Activated T-cell treated with anti-CD3 and anti-CD28 coated beads, Interleukin-2, amount 50 U/mL, for 1 hour (primary cell): ENCODE results near the gene CREG1.
A peak's percentile ranks its signal among the peaks of the same experiment; 100 is the strongest.
"Not testable (repeated sequence)": the region's sequence is repeated elsewhere in the genome, so short reads cannot be mapped to it uniquely, and the experiment has no call there.

Source experiments
- DNase-seq: peaks from one replicate; pipeline ENCODE4 v3.0.0-alpha.2; 2020

CREG1 gene

DNA sequence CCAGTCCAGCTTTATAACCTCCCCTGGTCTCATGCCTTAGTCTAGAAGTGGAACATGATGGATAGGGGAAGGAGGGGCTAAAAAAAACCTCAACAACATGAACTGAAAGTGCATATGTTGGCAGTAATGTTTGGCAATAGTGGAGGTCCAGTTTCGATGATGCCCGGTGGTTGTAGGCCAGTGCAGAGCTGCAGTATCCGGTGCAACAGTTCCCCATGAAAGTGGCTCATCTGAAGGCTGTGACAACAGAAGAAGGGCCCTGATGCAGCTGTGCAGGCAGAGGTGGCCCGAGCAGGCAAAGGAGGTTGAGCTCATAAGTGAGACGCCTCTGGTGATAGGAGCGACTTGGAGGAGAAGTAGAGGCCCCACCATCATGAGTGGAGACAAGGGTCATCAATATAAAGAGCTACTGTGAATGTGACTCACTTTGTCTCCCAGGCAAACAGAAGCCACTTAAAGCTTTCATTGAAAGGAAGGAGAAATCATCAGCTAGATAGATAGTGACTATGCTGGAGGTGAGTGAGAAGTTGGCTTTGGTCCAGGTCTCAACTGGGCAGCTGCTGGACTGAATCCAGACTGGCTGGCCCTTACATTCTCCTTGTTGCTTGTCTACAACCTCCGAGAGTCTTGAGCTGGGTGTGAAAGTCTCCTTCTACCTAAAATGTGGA, 10.2 kb upstream of the CREG1 start:
- DNase-seq = no peak

DNA sequence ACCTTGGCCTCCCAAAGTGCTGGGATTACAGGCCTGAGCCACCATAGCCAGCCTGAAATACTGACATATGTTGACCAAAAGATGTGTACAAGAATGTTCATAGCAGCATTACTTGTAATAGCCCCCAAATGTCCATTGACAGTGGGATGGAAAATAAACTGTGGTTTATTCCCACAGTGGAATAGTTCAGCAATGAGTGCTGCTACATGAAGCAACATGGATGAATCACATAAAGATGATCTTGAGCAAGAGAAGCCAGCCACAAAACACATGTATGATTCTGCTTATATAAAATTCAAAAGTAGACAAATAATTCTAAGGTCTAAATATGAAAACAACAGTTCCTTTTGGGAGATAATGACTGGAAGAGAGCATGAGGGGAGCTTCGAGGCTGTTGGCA, 9.1 kb upstream of the CREG1 start:
- no peak for DNase-seq

DNA sequence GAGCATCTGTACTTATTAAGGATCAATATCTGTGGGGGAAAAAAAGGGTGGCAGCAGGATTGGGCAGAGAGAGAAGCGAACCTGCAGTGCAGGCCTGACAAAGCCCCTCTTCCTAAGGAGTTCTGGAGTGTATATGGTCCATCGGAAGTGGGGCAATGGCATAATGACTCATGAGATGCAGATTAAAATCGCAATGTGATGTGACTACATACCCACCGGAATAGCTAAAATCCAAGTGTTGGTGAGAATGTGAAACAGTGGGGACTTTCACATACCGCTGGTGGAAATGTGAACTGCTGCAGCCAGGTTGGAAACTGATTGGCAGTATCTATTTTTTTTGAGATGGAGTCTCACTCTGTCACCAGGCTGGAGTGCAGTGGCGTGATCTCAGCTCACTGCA, 8.2 kb upstream of the CREG1 start:
- DNase-seq = no peak

DNA sequence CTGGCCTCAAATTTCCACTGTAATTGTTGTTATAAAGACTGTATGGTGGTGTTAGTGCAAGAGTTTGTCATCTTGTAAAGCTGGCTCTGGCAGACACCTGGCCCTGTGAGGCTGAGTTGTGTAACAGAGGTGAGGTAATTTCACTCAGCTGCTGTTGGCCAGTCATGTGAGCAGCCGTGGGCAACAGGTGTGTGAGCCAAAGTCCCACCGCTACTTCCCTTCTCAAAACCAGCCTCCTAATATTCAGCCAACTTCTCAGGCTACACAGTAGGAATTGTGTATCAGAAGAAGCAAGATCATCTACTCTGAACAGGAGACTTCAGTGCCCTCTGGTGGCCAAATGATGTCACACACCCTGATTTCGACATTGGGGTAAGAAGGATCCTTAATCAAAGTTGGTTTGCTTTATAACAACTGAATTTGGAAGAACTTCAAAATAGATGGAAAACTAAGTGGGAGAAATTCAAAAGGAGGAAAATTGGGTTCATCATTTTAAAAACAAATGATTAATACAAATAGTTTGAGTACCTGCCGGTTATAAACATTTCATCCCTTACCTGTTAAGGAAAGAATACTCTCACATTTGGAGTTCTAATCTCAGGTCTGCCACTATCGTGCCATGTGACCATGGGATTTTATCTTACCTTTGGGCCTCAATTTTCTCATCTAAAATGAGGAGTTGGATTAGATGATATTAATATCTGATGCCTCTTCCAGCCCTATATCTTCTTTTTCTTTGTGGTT, 2.6 kb upstream of the CREG1 start:
- peak; percentile 76 for DNase-seq

DNA sequence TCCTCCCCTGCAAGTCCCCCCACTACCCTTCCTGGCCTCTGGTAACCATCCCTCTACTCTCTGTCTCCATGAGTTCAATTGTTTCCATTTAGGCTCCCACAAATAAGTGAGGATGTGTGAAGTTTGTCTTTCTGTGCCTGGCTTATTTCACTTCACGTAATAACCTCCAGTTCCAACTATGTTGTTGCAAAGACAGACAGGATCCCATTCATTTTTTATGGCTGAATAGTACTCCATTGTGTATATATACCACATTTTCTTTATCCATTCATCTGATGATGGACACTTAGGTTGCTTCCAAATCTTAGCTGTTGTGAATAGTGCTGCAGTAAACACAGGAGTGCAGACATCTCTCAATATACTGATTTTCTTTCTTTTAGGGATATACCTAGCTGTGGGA, 1.5 kb upstream of the CREG1 start:
- DNase-seq = not testable (repeated sequence)

DNA sequence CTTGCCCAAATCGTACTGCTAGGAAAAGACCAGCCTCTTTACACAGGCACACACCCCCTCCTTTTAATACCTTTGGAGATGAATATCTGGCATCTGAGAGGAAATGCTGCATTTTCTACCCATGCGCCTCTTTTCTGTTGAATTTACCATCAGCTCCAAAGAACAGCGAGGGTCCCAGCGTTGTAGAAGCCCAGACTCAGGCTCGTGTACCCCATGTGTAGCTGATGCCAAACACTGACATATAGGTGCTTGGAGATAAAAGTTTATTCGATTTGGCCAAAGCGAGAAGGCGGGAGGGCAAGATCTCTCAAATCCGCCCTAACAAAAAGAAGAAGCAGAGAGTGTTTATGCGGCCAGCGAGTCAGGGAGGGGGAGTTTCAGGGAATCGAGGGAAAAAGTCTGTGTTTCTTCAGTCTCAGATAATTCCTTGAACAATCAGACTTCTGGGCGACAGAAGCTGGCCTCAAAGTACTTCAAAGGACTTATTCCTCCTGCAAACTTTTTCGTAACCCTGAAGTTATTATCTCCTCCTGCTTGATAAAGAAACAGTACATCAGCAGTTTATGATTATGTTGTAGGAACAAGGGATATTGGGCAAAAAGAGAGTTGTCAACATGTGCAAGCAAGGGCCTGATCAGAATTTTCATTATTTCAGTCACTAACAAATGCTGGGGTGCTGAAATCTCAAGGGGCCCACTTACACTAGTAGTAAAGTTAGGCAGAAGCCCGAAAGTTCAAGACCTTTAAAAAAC, 642 bp upstream of the CREG1 start:
- DNase-seq = peak; percentile 27

DNA sequence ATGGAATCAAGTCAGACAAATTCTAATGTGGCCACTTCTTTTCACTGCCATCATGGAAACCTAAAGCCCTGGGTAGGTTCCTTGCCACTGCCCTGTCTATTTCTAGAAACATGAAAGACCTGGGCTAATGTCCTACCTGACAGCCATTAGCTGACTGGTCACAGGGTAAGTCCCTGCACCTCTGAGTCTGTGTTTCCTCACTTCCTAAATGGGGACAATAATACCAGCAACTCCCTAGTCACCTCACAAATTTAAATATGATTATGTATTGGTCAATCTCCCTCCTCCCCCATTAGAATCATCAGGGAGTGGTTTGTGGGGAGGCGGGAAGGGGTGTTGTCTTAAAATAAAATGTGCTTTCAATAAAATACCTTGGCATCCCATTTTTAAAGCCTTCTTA, 2.2 kb downstream of the CREG1 start:
- no peak for DNase-seq

DNA sequence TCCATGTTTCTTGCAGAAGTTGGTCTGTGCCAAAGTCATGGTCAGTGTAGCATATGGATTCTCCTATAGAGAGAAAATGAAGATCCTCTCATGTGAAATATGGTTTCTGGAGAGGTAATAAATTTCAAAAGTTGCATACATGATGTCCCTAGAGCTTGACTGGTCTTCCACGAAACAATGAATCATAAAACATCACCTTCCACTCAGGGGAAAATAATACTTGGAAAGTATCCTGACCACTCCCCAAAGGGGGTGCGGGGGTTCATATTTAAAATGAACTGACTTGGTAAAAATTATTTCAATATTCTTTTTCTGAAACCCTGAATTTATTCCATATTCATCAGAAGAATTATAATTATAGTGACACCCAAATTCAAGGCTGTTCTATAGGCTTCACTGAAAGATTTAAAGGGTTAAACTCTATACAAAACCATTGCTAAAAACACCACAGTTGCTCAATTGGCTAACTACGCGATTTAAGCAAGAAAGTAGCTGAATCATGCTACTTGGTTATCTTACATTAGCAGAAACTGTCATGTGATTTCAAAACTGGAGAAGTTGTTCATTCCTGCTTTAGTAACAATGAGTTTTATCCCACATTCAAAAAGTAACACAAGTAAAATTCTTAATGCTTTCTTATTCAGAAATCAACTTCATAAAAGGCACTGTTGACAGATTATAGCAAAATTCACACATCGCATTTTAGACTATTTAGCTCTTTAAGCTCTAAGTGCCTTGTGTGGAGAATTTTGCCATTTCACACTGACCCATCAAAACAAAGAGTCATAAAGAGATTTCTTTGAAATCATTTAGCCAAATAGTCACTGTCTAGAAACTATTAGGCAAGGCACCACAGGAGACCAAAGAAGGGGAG, 5.3 kb downstream of the CREG1 start:
- no peak for DNase-seq

DNA sequence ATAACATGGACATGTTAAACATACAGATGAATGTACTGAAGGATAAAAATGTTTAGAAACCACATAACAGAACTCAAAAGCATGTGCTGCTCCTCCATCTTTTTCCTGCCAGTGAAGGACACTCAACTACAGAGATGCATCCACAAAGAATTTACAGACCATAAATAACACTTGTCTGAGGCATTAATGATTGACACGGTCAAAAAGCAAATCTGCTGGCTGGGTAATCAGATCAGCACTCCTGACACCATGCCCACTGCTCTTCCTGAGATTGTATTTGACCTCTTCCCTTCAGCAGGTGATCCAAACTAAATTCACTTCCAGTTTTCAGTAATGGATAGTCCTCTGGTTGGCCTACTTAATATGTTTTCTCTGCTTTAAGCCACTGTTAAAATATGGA, 6.6 kb downstream of the CREG1 start:
- DNase-seq = no peak

DNA sequence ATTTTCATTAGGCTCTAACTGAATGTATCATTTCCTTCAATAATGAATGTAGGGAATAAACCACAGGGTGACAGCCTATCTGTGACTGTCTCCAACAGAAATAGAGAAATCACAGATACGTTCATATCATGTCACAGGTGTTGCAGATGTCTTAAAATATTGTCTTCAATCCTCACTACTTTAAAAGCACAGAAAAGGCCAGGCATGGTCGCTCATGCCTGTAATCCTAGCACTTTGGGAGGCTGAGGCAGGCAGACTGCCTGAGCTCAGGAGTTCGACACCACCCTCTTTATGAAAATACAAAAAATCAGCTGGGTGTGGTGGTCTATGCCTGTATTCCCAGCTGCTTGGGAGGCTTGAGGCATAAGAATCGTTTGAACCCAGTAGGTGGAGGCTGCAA, 8.2 kb downstream of the CREG1 start:
- no peak for DNase-seq

DNA sequence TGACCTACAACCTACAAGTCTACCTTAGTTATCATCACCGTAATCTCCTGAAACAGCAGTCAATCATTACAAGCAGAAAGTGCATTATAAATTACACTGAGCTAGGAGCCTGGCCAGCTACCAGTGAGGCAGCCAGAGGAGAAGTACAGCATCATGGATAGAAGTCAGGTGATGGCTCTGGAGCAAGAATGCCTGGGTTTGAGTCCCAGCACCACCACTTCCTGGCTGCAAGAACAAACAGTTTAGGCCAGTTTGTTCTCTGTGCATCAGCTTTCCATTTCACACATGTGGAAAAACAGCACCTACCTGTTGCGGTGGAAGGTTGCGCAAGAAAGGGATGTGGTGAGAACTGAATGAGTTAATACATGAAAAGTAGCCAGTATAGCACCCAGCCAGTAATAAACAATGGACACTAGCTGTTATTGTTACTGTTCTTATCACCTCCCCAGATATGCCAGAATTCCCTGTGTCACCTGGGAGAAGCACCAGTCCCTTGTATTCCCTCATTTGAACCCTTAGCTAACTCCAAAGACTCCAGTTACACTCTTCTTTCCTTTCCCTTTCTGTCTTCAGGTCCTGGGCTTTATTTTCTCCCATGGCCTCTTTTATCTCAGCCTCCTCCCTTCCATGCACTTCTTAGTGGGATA, 9.0 kb downstream of the CREG1 start:
- DNase-seq = no peak

DNA sequence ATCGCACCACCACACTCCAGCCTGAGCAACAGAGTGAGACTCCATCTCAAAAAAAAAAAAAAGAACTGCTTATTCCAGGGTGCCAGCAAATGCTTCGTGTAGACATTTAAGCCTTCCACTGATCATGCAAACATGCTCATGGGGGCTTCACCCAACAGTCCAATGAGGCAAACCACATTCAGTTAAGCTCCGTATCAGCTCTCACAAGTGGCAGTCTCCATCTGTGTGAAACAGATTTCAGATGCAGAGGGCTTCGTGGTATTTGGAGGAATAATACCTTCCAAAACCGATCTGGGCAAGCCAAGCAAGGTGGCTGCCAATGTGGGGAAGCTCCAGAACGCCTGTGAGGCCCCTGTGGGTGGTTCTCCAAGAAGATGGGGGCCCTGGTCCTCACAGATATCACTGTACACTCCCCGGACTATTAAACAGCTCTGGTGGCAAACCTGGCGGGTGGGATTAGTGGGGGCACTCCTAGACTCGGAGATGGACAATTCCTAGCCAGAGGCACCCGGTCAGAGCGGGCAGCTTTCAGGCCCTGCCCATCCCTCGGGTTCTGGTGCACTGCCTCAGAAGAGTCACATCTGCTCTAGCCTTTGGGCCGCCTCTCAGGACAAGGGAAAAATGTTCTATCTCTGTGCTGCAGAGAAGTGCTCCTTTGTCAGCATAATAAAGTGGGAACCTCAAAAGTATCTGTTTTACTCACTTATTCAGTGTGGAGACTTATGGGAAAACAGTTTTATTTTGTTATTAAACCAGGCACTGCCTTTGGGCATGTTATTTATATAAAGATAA, 10.2 kb downstream of the CREG1 start:
- DNase-seq = no peak

DNA sequence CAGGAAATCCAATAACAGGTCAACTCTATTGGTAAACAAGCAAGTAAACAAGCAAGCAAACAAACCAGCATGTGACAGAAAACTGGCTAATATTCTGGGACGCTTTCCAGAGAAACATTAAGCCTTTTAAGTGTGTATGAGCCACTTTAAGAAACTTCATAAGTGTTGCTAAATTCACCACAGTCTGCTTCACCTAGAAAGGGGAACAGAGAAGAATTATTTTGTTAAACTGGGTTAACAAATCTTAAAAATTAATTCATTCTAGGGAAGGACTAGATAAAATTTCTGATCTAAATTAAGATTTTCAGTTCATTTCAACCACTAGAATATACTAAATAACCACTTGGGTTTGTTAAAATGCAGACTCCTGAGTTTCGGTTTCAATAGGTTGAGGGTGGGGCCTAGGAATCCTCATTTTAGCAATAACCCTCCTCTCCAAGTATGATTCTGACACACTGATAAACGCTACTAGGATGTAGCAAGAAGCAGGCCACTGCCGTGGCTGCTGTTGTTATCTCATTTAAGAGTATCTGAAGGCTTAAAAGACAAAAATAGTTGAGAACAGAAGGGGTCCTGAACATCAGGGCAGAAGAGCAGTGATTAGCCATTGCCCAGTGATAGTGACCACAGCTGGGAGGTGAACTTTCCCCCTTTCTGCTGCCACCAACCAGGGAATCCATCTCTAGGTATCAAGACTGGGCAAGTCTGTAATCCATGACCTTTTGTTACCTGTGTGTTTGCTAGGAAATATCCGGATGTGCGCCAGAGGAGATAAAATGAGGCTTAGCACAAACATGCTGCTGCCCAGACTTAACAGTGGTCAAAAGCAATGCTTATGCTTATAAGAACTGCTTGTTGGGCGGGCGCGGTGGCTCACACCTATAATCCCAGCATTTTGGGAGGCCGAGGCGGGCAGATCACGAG, 11.2 kb downstream of the CREG1 start:
- DNase-seq = no peak

DNA sequence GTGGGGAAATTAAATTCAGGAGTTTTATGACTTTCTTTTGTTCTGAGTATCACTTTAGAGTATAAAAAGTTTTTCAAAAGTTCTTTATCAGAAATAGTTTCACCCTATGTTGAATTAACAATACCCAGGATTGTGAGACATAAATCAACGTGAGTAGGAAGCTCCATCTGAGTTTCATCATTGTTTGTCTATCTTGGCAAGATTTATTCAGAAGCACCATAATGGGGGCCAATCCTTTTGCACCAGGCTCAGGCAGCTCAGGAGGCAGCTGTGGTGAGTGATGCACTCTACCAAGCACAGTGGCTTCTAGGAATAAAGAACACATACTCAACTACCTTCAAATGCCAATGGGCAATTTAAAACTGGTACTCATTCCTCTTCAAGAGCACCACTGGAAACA, 12.0 kb downstream of the CREG1 start:
- DNase-seq = no peak

DNA sequence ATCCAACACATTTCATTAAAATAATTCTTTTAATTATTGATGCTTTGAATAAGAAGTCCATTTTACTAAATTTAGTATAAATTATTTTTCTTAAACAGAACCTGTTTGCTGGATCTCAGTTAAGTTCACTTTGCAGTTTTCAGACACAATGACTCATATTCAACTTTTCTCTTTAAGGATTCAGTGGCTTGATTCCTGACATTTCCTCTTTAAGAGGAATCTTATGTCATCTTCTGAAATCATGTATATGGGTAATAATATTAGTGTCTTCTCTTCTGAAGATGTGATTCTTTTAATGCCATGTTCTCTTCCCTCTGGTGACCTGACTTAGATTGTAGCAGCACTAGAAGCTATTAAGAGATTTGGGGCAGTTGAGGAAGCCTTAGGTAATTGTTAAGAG, 12.6 kb downstream of the CREG1 start:
- no peak for DNase-seq

DNA sequence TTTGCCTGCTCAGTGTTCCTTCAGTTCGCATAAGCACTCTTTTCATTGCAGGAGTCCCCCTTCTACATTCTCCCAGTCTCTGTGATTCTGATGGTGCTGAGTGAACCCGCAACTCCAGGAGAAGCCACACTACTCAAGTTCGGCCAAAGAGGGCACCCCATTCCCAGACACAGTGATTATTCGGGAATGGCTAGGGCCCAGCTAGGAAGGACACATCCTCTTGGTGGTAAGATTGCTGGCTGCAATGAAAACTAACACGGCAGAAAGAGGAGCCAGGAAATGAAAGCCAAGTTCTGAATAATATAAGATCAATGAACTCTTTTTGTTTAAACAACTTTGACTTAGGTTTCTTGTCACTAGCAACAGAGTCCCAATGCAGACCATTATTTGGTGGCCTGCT, 14.9 kb downstream of the CREG1 start:
- no peak for DNase-seq

DNA sequence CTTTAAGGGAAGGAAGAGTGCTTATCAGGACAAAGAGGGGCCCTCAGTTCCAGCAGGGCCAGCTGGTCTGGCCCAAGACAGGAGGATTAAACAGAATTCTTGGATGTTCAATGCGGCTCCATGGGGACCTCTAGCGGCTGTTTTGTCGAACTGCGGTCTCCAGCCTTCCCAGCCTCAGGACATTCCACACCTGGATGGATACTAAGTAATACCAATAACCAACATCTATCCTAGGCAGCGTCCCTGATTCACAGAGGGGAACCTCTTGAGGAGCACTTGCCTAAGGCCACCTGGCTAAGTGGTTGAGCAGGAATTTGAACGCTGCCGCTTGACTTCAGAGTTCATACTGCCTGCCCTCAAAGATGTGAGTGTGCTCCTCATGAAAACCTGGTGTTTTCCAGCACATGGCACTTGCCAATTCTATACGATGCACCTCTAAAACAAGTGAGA, 19.7 kb downstream of the CREG1 start:
- DNase-seq = peak; percentile 73

DNA sequence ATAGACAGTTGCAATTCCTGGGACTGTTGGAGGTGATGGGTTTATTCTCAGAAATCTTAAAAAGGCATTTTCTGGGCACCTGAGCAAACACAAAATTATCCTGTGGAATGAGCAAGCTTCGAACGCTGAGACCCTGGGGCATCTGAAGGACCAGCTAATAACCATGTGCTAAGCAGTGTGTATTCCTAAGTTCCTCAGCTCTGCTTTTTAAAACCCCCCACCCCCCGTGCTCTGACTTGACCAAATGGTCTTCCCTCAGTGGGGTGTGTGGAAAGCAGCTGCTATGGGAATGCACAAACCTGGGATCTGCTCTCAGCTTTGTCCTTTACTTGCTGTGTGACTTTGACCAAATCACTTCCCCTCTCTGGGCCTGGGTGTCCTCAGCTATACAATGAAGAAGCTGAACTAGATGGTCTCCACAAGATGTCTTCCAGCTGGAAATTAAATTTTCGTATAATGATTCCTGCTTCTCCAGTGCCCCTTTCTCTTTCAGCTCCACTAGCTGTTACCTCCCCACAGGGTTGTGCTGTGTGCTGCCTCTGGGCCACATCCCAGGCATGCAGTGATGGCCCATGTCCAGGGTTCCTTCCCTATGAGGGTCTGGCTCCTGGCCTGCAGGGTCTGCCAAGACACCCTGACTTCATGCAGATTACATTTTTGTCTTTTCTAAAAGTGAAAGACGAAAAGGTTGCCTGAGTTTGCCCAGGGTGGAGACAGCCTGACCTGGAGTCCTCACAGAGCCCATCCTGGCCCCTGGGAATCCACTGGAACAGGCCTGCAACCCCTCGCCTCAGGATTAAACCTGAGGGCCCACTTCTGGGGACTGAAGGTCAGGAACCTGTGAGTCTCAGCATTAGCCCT, 20.4 kb downstream of the CREG1 start:
- DNase-seq = no peak

DNA sequence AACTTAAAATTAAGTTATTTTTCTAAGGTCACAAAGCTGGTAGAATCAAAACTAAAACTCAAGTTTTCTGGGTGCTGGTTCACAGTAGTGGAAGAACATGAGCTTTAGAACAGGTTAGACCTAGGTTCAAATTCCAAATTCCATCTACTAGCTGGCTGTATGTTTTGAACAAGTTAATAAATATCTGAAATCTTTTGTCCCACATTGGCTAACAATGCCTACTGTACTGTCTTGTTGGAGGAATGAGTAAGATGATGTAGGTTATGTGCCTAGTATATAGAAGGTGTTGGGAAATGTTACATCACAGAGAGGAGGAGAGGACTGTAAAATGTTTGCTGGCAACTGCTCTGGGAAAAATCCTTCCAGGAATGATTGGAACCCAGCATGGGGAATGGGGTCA, 21.2 kb downstream of the CREG1 start:
- no peak for DNase-seq
